ENCODE measurements around the gene FBN2.

The FBN2 gene

DNA sequence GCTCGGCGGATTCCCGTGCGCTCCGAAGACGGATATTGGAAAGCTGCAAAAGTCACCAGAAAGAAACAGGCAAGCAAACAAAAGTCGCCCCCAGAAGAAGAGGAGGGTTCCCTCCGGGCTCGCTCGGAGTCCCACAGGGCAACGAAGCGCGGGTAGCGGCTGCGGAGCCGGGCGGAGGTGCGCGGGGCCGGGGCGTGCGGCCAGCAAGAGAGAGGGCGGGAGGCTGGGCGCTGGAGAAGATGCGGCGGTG is at the start of gene FBN2:
FBN2 (minus strand) TSS at position 246 of the 250 bp plus-strand sequence. CDS start 642 bp downstream, outside the sequence.
- DNase-seq, result no peak

DNA sequence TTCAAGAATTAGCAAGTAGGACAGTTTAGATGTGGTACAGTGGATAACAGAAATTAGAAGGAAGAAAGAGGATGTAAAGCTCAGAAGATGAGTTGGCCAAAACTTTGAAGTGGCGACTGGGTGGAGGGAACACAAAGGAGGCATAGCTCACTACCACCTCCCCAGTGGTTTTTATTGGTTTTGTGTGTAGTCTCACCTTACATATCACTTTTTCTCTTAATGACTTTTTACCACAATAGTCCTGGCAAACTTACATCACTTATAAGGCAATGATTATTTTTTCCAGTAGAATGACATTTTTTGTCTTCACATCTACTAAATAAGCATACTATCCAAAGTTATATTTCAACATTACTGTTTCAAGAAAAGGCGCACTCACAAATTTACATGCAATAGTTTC is 49.2 kb upstream of the FBN2 start:
- DNase-seq, result no peak

DNA sequence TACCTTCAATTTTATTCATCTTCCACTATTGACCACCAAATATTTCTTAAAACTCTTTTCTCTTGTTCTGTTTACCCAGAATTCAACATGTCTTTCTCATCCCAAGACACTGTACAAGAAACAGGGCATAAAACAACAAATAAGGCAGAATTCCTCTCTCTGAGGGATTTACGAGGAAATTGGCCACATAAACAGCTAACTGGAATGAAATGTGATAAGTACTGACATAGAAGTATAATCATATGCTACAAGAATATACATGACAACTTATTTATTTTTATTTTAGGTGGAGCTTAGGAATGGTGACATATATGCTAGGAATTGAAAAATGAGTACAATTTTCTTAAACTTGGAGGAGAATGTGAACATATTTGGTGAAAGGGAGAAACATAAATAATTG is 48.8 kb upstream of the FBN2 start:
- no peak for DNase-seq

DNA sequence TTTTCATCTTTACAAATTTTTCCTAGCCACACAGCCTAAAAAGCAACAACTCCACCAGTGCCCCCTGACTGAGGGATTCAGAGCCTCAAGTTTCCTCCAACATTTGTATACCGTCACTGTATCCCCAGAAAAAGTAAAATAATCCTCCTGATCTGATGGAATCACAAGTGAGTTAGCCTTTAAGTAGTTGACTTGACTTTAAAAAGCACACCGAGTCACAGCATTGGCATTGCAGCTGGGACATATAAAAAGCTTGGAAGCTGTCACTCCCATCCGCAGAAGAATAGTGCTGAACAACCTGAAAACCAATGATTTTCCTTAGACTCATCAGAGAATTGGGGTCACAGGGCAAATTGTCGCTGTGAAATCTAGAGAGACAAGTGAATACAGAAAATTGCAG is 41.6 kb upstream of the FBN2 start:
- DNase-seq, result no peak

DNA sequence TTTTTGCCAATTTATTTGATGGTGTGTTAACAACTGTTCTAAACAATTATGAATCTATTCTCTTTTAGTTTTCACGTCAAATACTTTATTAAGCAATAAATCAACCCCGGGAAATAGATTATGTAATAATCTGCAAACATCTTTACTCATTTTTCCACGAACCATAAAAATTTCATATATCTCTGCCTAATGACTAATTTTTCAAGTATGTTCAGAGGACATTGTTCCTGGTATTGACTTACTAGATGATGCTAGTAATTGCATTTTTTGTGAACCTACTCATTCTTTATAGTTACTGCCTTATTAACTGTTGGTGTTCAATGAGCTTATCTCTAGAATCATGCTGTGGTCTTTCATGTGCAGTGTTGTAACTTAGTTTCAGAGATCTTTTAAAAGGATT is 41.0 kb upstream of the FBN2 start:
- DNase-seq, result no peak

DNA sequence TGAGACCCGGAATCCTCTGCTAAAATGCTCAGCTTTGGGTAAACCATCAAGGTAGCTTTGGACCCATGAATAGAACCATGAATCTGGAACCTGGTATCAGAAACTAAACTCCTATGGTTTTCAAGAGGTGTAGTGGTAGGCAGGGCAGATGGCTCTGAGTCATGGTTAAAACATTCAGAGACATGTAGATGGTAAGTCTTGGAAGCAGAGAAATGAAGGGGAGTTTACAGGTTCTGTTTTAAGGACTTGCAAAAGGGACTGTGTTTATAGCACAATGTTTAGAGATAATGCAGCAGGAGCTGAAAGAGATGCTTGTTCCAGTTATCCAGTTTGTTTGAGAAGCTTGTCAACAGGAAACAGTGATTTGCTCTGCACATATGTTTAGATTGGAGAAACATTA is 36.0 kb upstream of the FBN2 start:
- DNase-seq, result no peak

DNA sequence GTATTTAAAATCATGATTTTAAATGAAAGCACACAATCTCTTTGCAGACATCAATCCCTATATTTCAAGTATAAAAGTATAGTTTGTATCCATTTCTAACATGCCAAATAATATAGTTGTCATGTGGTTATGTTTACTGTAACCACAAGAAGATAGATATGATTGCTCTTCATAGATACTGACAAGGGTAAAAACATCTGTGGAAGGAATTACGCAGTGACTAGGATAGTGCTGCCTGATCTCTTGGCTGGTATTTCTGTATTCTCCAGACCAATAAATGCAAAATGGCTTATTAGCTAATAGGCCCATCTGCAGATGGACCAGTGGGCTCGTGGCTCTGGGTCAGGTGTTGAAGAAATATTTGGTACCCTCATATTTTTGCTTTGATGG is 34.9 kb upstream of the FBN2 start:
- no peak for DNase-seq

DNA sequence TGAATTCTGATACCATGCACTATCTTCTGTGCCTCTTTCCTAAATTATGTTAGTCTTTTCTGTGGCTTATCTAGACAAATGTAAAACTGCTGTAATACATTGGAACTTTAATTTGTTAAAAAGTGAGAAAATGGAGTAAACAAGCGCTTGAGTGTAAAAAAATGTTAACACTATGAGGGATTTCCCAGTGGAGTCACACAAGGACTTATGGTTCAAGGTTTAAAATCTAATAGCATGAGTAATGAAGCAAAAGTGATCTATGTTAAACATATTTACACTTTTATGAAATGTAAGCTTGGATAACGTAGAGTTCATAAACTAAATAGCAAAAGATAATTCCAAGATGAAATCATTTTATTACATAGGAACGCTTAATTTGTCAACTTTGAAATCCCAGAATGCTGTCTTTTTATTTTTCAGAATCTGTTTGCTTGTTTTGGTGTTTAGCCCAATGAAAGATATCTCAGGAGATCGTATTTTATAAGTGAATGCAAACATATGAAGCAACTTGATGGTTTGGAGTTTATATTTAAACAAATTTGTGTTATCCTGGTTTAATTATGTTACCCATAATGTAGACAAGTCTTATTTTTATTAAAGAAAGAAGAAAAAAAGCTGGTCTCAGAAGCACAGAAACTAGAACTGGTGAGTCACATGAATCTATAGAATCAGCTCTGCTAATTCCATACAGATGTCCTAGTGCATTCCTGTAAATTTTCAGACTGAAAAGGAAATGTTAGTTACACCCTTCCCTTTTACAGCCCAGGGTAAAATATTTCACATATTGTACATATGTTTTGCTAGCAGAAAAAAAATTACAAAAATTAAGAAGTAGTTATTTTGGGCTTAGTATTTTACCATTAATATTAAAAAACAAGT is 34.2 kb upstream of the FBN2 start:
- DNase-seq, result no peak

DNA sequence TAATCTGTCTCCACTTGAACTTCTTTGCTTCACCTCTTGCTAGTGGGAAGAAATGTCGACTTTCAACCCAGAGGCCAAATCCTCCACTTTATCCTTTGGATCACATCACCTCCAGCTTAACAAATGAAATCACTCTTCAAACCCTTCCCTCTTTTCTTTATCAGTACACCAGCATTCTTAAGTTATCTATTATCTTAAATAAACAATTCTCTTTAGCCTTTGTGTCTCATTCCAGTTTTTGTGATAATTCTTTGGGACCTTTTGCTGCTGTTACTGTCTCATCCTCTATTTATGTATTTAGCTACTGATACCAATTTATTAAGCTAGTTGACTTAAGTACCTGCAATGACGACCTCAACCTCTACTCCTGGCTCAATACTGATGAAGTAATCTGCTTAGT is 28.1 kb upstream of the FBN2 start:
- no peak for DNase-seq

DNA sequence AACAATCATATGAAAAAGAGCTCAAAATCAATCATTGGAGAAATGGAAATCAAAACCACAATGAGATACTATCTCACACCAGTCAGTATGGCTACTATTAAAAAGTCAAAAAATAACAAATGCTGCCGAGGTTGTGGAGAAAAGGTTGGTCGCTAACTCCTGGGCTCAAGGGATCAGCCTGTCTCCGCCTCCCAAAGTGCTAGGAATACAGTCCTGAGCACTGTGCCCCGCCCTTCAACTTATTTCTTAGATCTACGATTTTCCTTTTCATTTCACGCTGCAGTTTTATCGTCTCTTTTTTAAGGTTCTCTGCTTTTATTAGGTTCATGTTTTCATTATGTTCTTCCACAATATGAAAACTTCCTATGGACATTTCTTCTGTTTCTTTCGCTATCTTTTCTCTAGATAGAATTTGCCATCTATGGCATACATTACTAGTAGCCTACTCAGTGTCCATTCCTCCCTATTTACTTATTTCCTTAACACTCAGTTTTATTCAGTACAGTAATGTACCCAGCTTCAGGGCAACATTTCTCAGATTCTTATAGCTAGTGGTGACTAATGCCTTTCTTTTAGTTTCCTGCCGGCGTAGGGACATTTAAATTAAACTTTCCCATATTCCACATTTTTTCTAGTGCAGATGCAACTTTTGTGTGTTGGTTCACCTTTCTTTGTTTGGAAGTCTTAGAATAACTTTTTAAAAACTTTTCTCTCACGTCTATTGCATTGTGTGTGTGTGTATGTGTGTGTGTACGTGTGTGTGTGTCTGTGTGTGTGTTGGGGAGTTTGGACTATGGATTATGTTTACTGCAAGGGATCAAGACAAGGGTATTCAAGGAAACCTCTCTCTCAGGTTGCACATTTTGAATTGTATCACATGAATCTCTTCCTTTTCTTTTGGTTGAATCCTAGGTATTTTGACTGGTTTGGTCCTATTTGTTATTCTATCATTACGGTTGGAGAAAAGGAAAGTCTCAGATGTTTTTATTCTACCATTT is 21.6 kb upstream of the FBN2 start:
- no peak for DNase-seq

DNA sequence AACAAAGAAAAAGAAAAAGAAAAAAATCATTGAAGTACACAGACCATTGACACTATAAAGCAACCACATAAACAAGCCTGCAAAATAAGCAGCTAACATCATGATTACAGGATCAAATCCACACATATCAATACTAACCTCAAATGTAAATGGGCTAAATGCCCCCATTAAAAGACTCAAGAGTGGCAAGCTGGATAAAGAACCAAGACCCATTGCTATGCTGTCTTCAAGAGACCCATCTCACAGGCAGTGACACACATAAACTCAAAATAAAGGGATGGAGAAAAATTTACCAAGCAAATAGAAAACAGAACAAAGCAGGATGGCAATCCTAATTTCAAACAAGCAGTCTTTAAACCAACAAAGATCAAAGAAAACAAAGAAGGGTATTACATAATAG is 15.7 kb upstream of the FBN2 start:
- DNase-seq, result no peak

DNA sequence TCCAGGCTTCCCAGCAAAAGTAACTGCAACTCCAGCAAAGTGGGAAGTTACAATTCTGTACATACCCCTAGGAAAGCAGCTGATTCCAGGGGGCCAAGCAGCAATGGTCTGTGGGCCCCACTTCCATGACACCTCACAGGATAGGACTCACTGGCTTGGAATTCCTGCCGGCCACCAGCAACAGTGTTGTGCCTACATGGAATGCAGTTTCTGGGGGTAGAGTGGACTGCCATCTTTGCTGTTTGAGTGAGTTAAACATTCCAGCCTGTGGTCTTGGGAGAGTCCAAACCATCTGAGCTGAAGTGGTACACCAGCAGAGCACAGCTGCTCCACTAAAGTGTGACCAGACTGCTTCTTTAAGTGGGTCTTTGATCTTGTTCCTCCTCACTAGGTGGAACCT is 13.4 kb upstream of the FBN2 start:
- DNase-seq, result no peak

DNA sequence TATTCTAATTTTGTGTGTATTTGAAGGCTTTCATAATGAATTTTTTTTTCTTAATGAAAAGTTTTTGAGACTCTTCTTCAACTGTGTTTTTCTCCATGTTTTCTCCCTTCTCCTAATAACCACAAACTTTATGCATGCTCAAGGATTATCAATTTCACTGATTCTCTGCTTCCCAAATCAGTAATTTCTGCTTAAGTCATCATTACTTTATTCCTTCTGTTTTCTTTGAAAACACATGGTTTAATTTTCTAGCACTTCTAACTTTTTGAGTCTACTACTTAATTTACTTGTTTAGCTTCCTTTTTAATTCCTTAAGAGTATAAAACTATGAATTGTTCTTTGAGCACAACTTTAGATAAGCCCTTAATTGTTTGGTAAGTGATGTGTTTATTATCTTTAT is 11.5 kb upstream of the FBN2 start:
- no peak for DNase-seq

DNA sequence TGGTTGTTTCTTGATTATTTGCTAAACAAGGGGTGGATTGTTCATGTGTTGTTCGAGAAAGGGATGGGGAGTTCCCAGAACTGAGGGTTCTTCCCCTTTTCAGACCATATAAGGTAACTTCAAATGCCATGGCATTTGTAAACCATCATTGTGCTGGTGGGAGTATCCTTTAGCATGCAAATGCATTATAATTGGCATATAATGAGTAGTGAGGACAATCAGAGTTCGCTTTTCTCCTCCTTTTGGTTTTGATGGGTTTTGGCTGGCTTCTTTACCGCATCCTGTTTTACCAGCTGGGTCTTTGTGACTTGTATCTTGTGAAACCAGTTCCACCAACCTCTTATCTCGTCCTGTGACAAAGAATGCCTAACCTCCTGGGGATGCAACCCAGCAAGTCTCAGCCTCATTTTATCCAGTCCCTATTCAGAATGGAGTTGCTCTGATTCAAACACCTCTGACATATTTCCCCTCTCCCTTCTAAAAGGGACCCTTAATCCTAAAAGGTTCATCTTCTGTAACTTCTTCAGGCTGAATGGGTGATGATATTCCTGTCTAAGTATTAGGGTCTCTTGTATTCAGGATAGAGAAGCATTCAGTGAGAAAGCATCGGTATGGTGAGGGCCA is 8.7 kb upstream of the FBN2 start:
- DNase-seq, result no peak

DNA sequence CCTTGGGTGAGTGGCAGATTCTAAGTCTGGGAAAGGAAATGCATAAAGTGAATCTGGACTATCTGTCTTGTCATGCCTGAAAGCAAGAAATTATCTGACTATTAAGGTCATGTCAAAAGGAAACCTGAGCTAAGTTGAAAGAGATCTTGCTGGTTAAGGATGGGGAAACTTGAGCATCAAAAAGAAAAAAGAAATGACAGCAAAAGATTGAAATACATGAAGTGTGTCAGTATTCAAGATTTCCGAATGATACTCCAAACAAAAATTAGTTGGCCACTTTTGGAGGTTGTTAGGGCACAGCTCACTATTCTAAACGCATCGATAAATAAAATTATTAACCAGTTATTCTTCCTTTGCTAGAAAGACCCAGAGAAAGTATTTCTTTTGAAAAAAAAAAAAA is 3.3 kb upstream of the FBN2 start:
- DNase-seq, result no peak

DNA sequence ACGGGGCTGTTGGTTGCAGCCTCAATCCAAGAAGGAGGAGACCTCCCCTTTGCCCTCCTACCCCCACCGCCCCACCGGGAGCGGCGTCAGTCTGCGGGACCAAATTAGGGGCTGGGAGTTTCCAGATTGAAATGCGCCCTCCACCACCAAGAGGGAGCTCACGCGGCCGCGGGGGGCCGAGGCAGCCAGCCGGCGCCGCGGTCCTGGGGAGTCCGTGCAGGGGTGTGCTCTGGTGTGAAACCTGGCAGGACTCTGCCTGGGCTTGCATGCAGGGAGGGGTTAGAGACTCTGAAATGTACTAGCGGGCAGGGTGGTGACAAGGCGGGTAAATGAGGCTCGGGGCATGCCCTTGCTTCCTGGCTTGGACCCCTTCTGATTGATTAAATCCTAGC is 989 bp upstream of the FBN2 start:
- no peak for DNase-seq

DNA sequence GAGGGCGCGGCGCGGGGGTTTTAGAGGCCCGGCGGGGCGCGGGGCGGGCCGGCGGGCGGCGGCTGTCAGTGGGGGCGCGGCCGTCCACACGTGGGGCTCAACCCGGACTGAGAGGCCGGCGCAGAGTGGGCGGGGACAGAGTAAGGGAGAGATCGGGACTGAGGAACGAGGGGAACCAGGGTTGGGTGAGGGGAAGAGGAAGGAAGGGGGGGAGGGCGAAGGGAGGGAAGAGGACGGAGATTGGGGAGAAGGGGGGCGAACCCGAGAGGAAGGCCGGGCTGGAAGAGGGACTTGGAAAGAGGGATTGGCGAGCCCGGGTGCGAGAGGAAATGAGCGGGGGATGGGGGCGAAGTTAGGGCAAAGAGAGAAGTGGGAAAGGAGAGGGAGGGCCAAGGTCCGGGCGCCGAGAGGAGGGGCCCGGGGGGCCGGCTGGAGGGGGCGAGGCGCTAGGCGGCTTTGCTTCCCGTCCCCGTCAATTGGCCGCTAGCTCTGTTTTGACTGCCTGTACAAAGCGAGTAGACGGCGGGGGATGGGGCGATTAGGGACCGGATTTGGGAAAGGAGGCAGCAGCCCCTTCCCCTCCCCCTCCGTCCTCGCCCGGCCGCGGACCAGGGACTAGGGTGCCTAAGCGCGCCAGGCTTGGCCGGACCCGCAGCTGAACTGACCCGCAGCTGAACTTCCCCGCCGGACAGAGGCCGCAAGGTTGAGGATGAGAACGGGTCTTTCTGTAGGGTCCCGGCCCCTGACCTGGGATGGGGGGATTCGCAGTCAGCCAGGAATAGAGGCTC is 399 bp upstream of the FBN2 start:
- DNase-seq, result no peak

DNA sequence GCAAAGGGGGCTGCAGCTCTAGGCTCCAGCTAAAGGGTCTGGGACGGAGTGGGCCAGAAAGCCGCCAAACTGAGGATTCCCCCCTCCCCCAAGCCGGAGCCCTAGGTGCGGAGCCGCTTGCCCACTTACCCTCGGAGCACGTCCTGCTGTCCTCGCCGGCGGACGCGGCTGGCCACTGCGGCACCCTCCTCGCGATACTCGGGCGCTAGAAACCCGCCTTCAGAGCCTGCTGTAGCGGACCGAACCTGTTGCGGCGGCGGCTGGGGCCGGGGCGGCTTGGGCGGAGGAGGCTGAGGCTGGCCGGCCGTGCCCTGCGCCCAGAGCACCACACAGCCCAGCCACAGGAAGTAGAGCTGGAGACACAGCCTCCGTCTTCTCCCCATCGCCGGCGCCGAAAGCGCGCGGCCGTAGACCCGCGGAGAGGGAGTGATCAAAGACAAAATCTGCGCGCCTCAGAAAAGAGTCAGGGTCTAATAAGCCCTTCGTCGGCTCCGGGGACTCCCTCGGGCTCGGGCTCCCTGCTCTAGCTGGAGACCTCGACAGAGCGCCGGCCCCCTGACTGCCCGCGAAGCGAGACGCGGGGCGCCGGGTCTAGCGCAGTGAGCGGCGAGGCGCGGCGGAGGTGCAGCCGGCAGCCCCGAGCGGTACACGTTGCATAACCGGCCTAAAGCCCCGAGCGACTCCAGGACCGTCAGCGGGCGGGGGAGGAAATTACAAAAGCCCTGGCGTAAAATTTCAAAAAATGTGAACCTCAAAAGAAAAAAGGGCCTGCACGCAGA is 635 bp downstream of the FBN2 start:
- DNase-seq, result no peak

DNA sequence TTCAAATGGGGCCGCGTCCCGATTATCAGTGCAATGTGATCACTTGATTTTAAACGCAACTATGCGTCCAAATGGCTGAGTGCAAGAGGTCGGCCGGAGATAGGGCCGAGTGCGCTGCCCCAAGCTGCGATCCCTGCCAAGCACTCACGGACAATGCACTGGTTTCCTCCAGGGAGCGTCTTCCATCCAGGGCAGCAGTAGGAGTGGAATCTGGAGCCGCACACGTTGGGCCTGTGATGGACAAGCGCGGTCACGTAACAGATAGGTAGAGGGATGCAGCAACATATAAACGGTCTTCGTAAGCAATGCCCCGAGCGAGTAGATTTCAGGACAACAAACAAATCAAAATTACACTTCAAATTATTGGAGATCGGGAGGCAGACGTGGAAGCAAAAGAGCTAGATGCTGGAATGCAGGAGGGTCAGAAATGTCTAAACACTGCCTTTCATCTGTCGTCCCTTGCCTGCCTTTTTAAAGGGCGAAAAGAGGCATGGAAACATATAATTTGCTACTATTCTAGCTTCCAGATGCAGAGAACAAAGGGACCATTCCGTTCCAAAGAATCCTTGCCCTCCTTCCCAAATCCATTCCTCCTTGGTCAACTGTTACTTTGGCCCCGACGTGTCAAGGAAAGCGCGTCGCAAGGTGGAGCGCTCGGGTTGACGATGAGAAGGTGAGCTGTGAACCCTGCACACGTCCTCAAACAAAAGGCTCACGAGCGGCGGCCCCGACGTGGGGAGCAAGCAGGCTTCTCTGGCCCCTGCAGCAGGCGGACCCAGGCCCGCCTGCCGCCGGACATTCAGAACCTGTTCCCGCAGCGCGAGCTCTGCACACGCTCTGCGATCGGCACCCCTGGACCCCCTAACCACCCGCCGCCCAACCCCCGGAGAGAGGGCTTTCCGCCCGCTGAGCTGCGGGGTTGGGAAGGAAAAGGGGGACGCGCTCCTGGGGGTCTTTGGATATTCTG is 1.5 kb downstream of the FBN2 start:
- DNase-seq, result no peak

DNA sequence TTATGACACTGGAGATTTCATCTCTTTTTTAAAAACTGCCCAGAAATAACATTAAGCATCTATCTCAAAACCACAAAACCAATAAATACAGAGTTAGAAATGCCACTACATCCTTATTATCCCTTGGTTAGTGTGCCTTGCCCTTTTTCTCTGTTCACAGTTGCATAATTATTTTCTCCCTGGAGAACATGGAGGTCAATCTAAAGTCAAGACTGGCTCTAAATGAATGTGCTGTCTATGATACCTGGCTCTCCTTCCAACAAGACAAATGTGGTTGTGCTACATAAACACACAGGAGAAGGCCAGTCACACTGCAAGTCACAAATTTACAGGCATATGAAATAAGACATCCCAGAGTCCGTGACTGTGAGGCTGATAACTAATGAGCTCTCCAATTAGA is 2.8 kb downstream of the FBN2 start:
- no peak for DNase-seq

DNA sequence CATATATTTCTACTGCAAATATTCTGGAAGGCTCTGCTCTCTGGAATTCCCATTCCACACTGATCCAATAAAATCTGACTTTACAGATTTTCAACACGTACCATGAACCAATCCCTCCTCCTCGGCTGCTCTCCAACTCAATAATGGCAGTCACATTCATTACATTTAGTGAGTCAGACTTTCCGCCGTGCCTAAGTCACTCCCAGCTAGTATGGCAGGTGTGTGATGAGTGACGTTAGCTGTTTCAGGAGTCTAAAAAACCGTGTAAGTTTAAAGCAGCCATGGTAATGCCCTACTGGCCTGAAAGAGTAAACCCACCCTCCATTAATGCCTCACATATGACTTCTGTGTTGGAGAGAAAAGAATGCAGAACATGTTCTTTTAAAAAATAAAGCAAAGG is 3.3 kb downstream of the FBN2 start:
- no peak for DNase-seq
